Effector memory CD4-positive, alpha-beta T cell (primary cell): ENCODE measurements around the gene RNF5.
"Not testable (repeated sequence)": the region's sequence is repeated elsewhere in the genome, so short reads cannot be mapped to it uniquely, and the experiment has no call there.

ENCODE experiments used
- DNase-seq, 3 donors: peaks; one replicate each; pipeline ENCODE4 v3.0.0-alpha.2; 2020
- H3K27ac ChIP-seq: 2 replicates; pipeline ENCODE4 v1.7.0; 2013; ENCODE audit warnings: mild to moderate bottlenecking, low read length, moderate library complexity; ENCODE audit not compliant: insufficient read depth, poor library complexity, severe bottlenecking
- H3K27me3 ChIP-seq: replicated peaks from 2 replicates; pipeline ENCODE4 v1.7.0; 2013; ENCODE audit warnings: mild to moderate bottlenecking, low read length; ENCODE audit not compliant: insufficient read depth, control insufficient read depth, poor library complexity, severe bottlenecking
- H3K36me3 ChIP-seq: 2 replicates; pipeline ENCODE4 v1.7.0; 2013; ENCODE audit warnings: mild to moderate bottlenecking, low read length, moderate library complexity; ENCODE audit not compliant: control insufficient read depth, insufficient read depth
- H3K4me1 ChIP-seq: 2 replicates; pipeline ENCODE4 v1.7.0; 2013; ENCODE audit warnings: low read length, mild to moderate bottlenecking; ENCODE audit not compliant: control insufficient read depth, insufficient read depth, poor library complexity, severe bottlenecking
- H3K4me3 ChIP-seq: 2 replicates; pipeline ENCODE4 v1.7.0; 2013; ENCODE audit warnings: low read length, low read depth, mild to moderate bottlenecking; ENCODE audit not compliant: insufficient read depth, poor library complexity, severe bottlenecking
- H3K9me3 ChIP-seq: 2 replicates; pipeline ENCODE4 v1.7.0; 2013; ENCODE audit warnings: mild to moderate bottlenecking, low read length, moderate library complexity; ENCODE audit not compliant: control insufficient read depth

RNF5 gene

DNA sequence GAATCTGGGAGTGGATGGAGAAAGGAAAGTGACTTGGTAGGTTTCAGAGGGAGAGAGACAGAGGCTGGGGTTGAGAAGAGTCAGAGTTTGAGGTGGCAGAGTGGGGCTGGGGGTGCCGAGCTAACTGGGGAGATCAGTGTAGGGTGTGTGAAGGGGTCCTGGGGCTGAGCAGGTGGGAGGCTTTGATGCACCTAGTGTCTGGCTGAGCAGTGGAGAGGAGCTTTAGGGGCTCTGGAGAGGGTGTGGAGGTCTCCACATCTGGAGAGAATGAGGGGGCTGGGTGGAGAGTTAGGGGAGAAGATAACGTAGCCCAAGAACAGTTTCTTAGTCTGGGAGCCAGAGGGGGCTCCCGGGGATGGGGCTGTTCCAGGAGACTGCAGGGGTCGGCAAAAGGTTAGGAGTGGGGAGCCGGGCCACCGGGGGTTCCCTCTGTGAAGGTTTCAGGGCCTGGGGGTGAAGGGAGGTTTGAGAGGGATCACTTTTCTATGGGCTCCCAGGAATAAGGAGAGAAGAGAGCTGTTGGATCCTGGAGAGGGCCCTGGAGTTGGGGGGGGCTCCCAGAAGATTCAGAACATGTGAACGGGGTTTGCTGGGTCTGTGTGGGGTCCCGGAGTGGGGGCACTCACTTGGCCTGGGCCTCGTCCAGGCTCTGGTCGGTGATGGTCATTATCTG is 11.0 kb downstream of the RNF5 start:
- H3K36me3 ChIP-seq = peaks cover 24% of the 10 kb centered on the region
- H3K4me3 ChIP-seq = peak overlapping the region; percentile 96
- no peaks in the 10 kb centered on the region for H3K9me3 ChIP-seq
- H3K27ac ChIP-seq = peak overlapping the region; percentile 95
- H3K4me1 ChIP-seq = peaks cover 45% of the 10 kb centered on the region
- H3K27me3 ChIP-seq = no peaks in the 10 kb centered on the region
- no peak for DNase-seq

- peak overlapping the region; percentile 96 for H3K4me3 ChIP-seq
- DNase-seq = no peak
- H3K4me1 ChIP-seq = peaks cover 49% of the 10 kb centered on the region
- peak overlapping the region; percentile 95 for H3K27ac ChIP-seq
- no peaks in the 10 kb centered on the region for H3K27me3 ChIP-seq
- H3K9me3 ChIP-seq = no peaks in the 10 kb centered on the region
- H3K36me3 ChIP-seq = peaks cover 21% of the 10 kb centered on the region
These were observed 11.5 kb downstream of the RNF5 start for GRCh38 chr6:32189742-32190053.

DNA sequence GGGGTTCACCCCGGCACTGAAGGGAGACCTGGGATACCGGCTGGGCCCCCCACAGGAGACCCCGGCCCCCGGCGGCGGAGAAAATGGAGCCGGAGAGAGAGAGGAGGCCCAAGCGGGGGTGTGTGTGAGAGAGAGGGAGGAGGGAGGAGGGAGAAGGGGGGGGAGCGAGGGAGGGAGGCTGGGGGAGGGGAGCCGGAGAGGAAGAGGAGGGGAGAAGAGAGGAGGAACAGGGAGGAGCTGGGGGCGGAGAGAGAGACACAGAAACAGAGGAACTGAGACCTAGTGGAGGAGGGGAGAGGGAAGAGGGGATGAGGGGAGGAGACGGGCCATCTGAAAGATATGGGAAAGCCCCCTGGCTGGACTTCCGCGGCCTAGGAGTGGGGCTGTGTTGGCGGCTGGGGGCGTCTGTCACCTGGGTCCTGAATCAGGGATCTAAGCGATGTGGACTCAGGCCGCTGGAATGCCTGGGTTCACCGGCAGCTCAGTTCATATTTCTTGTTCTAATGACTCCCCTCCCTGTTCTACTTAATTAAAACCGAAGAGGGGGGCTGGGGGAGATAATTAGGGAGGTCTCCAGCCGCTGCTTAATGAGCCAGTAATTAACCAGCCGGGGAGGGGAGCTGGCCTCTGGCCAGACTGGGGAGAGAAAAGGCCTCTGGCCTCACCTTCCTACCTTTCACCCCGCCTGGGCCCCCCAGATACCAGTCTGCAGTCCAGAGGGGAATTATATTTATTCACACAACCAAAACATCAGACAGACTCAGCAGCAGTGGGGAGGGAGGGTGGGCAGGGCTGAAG is 12.0 kb downstream of the RNF5 start, which contains the start of gene PBX2:
TSS of gene PBX2 (minus strand) at position 149 of the 798 bp plus-strand sequence. CDS start 287 bp downstream, outside the sequence.
- Histone ChIP-seq H3K27ac (peak within 1 kb of the TSS; percentile 95), H3K36me3 (peaks cover 21% of the 10 kb centered on the region), H3K4me1 (peaks cover 55% of the 10 kb centered on the region), H3K27me3 (no peaks in the 10 kb centered on the region), H3K4me3 (peak within 1 kb of the TSS; percentile 96), H3K9me3 (no peaks in the 10 kb centered on the region)
- peak; percentile 62 to 77 (median 67) for DNase-seq

- peak overlapping the region; percentile 95 for H3K27ac ChIP-seq
- no peaks in the 10 kb centered on the region for H3K9me3 ChIP-seq
- H3K27me3 ChIP-seq = no peaks in the 10 kb centered on the region
- H3K36me3 ChIP-seq = peaks cover 21% of the 10 kb centered on the region
- peak overlapping the region; percentile 96 for H3K4me3 ChIP-seq
- peaks cover 54% of the 10 kb centered on the region for H3K4me1 ChIP-seq
- DNase-seq = no peak
These were observed 12.9 kb downstream of the RNF5 start for GRCh38 chr6:32190911-32191677.

DNA sequence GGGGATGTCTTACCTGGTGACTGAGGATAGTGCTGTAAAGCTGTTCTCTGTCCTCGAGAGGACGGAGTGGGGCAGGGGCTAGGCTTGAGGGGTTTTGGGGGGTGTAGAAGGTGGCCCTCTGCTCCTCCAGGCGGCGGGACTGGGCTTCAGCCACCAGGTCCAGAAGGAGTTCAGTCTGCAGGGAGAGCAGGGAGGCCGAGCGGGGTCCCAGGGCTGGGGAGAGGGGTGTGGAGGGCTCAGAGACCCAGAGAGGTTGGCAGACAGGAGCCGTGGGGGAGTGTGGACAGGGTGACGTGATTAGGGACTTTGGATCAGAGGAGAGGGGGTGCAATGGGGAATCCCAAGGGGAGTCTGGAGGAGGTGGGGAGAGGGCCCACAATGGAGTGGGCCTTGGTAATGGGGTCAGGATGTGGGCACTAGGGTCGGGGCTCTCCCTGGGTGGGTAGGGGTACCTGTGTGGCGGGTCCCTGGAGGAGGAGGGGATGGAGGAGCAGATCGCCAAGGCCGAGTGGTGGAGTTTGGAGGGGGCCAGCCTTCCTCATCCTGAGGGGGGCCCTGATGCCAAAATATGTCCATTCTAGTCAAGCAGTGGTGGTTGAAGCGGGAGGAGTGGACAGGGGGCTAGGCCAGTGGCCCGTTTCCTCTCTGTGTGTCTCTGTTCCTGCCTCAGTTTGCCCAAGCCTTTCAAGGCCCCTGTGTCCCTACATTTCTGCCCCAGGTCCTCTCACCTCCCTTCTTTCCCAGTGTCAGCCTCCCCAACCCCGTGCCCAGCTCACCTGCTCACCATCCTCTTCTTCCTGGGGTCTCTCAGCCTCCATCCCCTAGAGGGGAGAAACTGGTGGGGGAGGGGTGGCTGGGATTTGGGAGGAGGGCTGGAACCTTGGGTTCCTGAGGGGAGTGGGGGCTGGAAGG is 13.7 kb downstream of the RNF5 start:
- Histone ChIP-seq H3K9me3 (no peaks in the 10 kb centered on the region), H3K4me3 (peak overlapping the region; percentile 96), H3K27ac (peak overlapping the region; percentile 95), H3K36me3 (peaks cover 12% of the 10 kb centered on the region), H3K27me3 (no peaks in the 10 kb centered on the region), H3K4me1 (peaks cover 50% of the 10 kb centered on the region)
- DNase-seq = peak; percentile 20 to 36 (median 23)

- Histone ChIP-seq H3K4me3 (peak within 1 kb of the TSS; percentile 96), H3K27me3 (no peaks in the 10 kb centered on the region), H3K27ac (peak within 1 kb of the TSS; percentile 95), H3K36me3 (peaks cover 5% of the 10 kb centered on the region), H3K9me3 (no peaks in the 10 kb centered on the region), H3K4me1 (peaks cover 44% of the 10 kb centered on the region)
- DNase-seq = peak; percentile 22 to 49 (median 37)
These were observed 14.4 kb downstream of the RNF5 start, which contains the start of gene GPSM3 for GRCh38 chr6:32192608-32193039. GPSM3 (minus strand) TSS chr6:32192643; CDS start chr6:32192513, 130 bp downstream.

DNA sequence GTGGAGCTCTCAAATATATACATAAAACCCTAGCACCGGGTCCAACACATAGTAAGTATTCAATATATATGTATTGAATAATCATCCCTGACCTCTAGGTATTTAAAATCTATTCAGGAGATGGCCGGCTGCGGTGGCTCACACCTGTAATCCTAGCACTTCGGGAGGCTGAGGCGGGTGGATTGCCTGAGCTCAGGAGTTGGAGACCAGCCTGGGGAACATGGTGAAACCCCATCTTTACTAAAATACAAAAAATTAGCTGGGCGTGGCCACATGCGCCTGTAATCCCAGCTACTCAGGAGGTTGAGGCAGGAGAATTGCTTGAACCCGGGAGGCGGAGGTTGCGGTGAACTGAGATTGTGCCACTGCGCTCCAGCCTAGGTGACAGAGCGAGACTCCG is 14.9 kb downstream of the RNF5 start:
- H3K9me3 ChIP-seq, H3K27me3 ChIP-seq, DNase-seq, H3K36me3 ChIP-seq: not testable (repeated sequence)
- Histone ChIP-seq H3K4me3 (peak overlapping the region; percentile 96), H3K27ac (peak overlapping the region; percentile 95), H3K4me1 (peaks cover 41% of the 10 kb centered on the region)

DNA sequence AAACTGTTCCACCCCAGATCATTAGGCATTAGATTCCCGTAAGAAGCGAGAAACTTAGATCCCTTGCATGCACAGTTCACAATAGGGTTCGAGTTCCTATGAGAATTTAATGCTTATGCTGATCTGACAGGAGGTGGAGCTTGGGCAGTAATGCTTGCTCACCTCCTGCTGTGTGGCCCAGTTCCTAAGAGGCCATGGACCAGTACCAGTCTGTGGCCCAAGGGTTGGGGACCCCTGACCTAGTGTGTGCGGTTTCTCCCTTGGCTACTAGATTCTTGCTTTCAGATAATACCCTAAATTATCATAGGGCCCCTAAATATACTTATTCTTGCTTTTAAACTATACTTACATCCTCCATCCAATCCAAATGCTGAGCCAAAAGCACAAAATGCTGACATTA is 16.2 kb downstream of the RNF5 start:
- no peaks in the 10 kb centered on the region for H3K36me3 ChIP-seq
- H3K4me3 ChIP-seq = peak overlapping the region; percentile 96
- no peaks in the 10 kb centered on the region for H3K27me3 ChIP-seq
- H3K27ac ChIP-seq = peak overlapping the region; percentile 95
- H3K9me3 ChIP-seq = no peaks in the 10 kb centered on the region
- no peak for DNase-seq
- peaks cover 30% of the 10 kb centered on the region for H3K4me1 ChIP-seq
